SK-N-SH (cell line): ENCODE measurements around the gene HIVEP2.

Experiments used
- CHD2 ChIP-seq: fragments of 150-350 bp; IDR thresholded peaks from 2 replicates; pipeline ENCODE4 v1.6.1; 2018; ENCODE audit warnings: low read length; ENCODE audit not compliant: partially characterized antibody
- EP300 ChIP-seq, 2 experiments: IDR thresholded peaks; 2 replicates each; pipeline versions ENCODE4 v1.4.0 to v1.6.1; 2012; ENCODE audit warnings: borderline replicate concordance in 1 of 2, low read depth in 1 of 2, low read length in 1 of 2
- FOSL2 ChIP-seq: IDR thresholded peaks from 2 replicates; pipeline ENCODE4 v1.4.0; 2012; ENCODE audit warnings: low read depth, mild to moderate bottlenecking, moderate library complexity, borderline replicate concordance
- FOXJ3 ChIP-seq: sonication (generic); formaldehyde crosslinking; IDR thresholded peaks from 2 replicates; pipeline ENCODE4 v1.5.1; 2020; ENCODE audit warnings: mild to moderate bottlenecking, missing genetic modification reagents
- MXI1 ChIP-seq: IDR thresholded peaks from 2 replicates; pipeline ENCODE4 v1.6.1; 2012; ENCODE audit warnings: mild to moderate bottlenecking, low read depth, low read length, improper control_type of control experiment
- POLR2AphosphoS5 ChIP-seq: IDR thresholded peaks from 2 replicates; pipeline ENCODE4 v1.6.1; 2012; ENCODE audit warnings: low read depth, low read length
- RCOR1 ChIP-seq: fragments of 150-350 bp; IDR thresholded peaks from 2 replicates; pipeline ENCODE4 v1.6.1; 2017; ENCODE audit warnings: antibody characterized with exemption, low read length
- SIN3A ChIP-seq: IDR thresholded peaks from 2 replicates; pipeline ENCODE4 v1.6.1; 2012; ENCODE audit warnings: low read depth, mild to moderate bottlenecking, low read length, moderate library complexity, borderline replicate concordance
- TF ChIP-seq, protein P1 (sequence below): IDR thresholded peaks from 2 replicates; pipeline ENCODE4 v1.6.1; 2012; ENCODE audit warnings: mild to moderate bottlenecking, low read depth, low read length, moderate library complexity
- TF ChIP-seq, protein P2 (sequence below): fragments of 200-600 bp; sonication (generic); IDR thresholded peaks from 2 replicates; pipeline ENCODE4 v1.6.1; 2017; ENCODE audit warnings: antibody characterized with exemption, mild to moderate bottlenecking, moderate library complexity
- TF ChIP-seq, protein P3 (sequence below): IDR thresholded peaks from 2 replicates; pipeline ENCODE4 v1.4.0; 2012; ENCODE audit warnings: low read depth, borderline replicate concordance

GRCh38 chr6:142713959-142714358 is 231.0 kb downstream of the HIVEP2 start:
- TF ChIP-seq, protein P1, sequence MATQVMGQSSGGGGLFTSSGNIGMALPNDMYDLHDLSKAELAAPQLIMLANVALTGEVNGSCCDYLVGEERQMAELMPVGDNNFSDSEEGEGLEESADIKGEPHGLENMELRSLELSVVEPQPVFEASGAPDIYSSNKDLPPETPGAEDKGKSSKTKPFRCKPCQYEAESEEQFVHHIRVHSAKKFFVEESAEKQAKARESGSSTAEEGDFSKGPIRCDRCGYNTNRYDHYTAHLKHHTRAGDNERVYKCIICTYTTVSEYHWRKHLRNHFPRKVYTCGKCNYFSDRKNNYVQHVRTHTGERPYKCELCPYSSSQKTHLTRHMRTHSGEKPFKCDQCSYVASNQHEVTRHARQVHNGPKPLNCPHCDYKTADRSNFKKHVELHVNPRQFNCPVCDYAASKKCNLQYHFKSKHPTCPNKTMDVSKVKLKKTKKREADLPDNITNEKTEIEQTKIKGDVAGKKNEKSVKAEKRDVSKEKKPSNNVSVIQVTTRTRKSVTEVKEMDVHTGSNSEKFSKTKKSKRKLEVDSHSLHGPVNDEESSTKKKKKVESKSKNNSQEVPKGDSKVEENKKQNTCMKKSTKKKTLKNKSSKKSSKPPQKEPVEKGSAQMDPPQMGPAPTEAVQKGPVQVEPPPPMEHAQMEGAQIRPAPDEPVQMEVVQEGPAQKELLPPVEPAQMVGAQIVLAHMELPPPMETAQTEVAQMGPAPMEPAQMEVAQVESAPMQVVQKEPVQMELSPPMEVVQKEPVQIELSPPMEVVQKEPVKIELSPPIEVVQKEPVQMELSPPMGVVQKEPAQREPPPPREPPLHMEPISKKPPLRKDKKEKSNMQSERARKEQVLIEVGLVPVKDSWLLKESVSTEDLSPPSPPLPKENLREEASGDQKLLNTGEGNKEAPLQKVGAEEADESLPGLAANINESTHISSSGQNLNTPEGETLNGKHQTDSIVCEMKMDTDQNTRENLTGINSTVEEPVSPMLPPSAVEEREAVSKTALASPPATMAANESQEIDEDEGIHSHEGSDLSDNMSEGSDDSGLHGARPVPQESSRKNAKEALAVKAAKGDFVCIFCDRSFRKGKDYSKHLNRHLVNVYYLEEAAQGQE = no peak
- no peak for TF ChIP-seq FOSL2
- no peak for TF ChIP-seq FOXJ3
- TF ChIP-seq, protein P2, sequence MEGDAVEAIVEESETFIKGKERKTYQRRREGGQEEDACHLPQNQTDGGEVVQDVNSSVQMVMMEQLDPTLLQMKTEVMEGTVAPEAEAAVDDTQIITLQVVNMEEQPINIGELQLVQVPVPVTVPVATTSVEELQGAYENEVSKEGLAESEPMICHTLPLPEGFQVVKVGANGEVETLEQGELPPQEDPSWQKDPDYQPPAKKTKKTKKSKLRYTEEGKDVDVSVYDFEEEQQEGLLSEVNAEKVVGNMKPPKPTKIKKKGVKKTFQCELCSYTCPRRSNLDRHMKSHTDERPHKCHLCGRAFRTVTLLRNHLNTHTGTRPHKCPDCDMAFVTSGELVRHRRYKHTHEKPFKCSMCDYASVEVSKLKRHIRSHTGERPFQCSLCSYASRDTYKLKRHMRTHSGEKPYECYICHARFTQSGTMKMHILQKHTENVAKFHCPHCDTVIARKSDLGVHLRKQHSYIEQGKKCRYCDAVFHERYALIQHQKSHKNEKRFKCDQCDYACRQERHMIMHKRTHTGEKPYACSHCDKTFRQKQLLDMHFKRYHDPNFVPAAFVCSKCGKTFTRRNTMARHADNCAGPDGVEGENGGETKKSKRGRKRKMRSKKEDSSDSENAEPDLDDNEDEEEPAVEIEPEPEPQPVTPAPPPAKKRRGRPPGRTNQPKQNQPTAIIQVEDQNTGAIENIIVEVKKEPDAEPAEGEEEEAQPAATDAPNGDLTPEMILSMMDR = no peak
- TF ChIP-seq CHD2 = no peak
- TF ChIP-seq, protein P3, sequence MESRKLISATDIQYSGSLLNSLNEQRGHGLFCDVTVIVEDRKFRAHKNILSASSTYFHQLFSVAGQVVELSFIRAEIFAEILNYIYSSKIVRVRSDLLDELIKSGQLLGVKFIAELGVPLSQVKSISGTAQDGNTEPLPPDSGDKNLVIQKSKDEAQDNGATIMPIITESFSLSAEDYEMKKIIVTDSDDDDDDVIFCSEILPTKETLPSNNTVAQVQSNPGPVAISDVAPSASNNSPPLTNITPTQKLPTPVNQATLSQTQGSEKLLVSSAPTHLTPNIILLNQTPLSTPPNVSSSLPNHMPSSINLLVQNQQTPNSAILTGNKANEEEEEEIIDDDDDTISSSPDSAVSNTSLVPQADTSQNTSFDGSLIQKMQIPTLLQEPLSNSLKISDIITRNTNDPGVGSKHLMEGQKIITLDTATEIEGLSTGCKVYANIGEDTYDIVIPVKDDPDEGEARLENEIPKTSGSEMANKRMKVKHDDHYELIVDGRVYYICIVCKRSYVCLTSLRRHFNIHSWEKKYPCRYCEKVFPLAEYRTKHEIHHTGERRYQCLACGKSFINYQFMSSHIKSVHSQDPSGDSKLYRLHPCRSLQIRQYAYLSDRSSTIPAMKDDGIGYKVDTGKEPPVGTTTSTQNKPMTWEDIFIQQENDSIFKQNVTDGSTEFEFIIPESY = no peak
- no peak for TF ChIP-seq POLR2AphosphoS5
- TF ChIP-seq RCOR1 = no peak
- TF ChIP-seq MXI1 = no peak
- TF ChIP-seq EP300 (IDR thresholded peaks at IDR 0.05; ENCODE audit: borderline replicate concordance in 1 of 2, low read depth in 1 of 2, low read length in 1 of 2) = no peak
- no peak for TF ChIP-seq SIN3A
